Measurements from ENCODE around the gene FAM162B.
A peak's percentile ranks its signal among the peaks of the same experiment; 100 is the strongest.

Gene FAM162B

DNA sequence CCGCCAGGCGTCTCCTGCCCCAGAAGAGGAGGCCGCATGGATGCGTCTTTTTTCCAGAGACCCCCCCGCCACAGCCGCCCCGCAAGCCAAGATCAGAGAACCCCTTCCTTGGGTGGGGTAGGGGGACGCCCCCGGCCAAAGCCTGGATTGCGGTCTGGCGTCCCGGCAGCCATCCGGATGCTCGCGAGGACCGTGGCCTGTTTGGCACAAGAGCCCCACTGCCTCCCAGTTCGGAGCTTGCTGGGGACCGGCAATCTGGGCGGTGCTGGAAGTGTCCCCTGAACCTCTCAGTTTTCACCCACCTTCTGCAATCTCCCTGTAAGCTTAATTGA, 924 bp downstream of the FAM162B start:
- DNase-seq: peak; percentile 10
- H3K4ac ChIP-seq (ENCODE audit: low read depth in 1 of 2, low read length in 2 of 2): no peak overlapping the region
- 9% methylated on average over 18 of the region's 19 CpGs for WGBS
- H3K23ac ChIP-seq (ENCODE audit: low read length in 2 of 2): no peak overlapping the region
- no peak overlapping the region for H2AK5ac ChIP-seq (ENCODE audit: low read length, severe bottlenecking)
- no peaks in the 10 kb centered on the region for H3K9me3 ChIP-seq (ENCODE audit: control insufficient read depth, low read length)
- H2BK15ac ChIP-seq (ENCODE audit: low read depth, poor library complexity, severe bottlenecking): no peak overlapping the region
- H3K36me3 ChIP-seq (ENCODE audit: control insufficient read depth in 1 of 2, insufficient read depth in 2 of 2, low read depth in 1 of 2, low read length in 2 of 2): no peaks in the 10 kb centered on the region
- peak overlapping the region; percentile 92 for H3K4me2 ChIP-seq (ENCODE audit: low read length, poor library complexity, severe bottlenecking)
- no peak overlapping the region for H2BK12ac ChIP-seq (ENCODE audit: low read length in 2 of 2)
- H4K8ac ChIP-seq (ENCODE audit: low read length): peak overlapping the region; percentile 71
- peaks cover 12% of the 10 kb centered on the region for H3K4me1 ChIP-seq (ENCODE audit: control insufficient read depth, insufficient read depth, low read depth, low read length)
- H3K27ac ChIP-seq (ENCODE audit: low read length, poor library complexity, severe bottlenecking): no peak overlapping the region
- no peak overlapping the region for H3K18ac ChIP-seq (ENCODE audit: low read depth in 1 of 2, low read length in 2 of 2)
- peak overlapping the region; percentile 81 for H2AFZ ChIP-seq (ENCODE audit: low read depth, low read length)
- no peak overlapping the region for H2BK120ac ChIP-seq (ENCODE audit: low read depth, low read length)
- H2BK5ac ChIP-seq (ENCODE audit: low read depth, low read length, poor library complexity, severe bottlenecking): no peak overlapping the region
- H4K91ac ChIP-seq (ENCODE audit: low read length): no peak overlapping the region
- H3K79me1 ChIP-seq (replicated peaks; ENCODE audit: low read length, poor library complexity, severe bottlenecking): no peaks in the 10 kb centered on the region
- peaks cover 13 to 17% of the 10 kb centered on the region in 2 experiments for H3K27me3 ChIP-seq (ENCODE audit: control insufficient read depth in 1 of 2, insufficient read depth in 1 of 2, low read length in 2 of 2)
- peak overlapping the region in 1 of 2 experiments; percentile 35 for H3K14ac ChIP-seq (ENCODE audit: low read length in 2 of 2)
- H3K9ac ChIP-seq (ENCODE audit: low read length): peak overlapping the region; percentile 58
- peak overlapping the region; percentile 62 to 80 for H3K4me3 ChIP-seq (ENCODE audit: insufficient read depth in 1 of 2, low read depth in 1 of 2, low read length in 2 of 2)

DNA sequence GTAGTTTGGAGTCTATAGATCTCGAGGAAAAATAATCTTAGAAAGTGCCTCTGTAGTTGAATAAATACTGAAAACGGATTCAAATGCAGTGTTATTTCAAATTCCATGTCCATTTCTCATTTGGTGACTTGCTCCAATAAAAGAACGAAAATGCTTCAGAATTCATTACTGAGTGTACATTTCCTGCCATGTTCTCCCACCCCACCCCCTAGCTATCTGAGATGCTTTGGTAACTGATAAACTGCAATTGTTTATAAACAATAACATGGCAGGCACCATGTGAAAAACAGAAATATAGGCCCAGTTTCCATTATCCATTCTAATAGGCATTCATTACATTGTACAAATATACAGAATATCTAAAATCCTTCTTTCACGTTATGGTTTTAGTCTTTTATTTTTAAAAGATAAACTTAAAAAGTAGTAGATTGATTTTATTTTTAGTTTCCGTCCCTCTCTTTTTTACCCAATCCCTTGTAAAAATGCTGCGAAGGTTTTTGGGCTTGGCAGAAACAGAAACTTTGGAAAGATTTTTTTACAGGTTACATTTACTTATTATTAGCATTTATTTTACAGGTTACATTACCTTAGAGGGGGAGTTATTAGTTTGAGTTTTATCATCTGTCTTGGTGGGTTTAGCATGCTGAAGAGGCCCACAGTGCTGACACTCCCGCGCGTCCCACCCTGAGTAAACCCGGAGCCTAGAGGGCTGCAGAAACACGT, 1.5 kb downstream of the FAM162B start:
- no peaks in the 10 kb centered on the region for H3K36me3 ChIP-seq (ENCODE audit: control insufficient read depth in 1 of 2, insufficient read depth in 2 of 2, low read depth in 1 of 2, low read length in 2 of 2)
- no peak overlapping the region for H2BK15ac ChIP-seq (ENCODE audit: low read depth, poor library complexity, severe bottlenecking)
- peak overlapping the region; percentile 92 for H3K4me2 ChIP-seq (ENCODE audit: low read length, poor library complexity, severe bottlenecking)
- no peak overlapping the region for H4K91ac ChIP-seq (ENCODE audit: low read length)
- no peaks in the 10 kb centered on the region for H3K79me1 ChIP-seq (replicated peaks; ENCODE audit: low read length, poor library complexity, severe bottlenecking)
- H3K4ac ChIP-seq (ENCODE audit: low read depth in 1 of 2, low read length in 2 of 2): no peak overlapping the region
- no peak overlapping the region for H2BK5ac ChIP-seq (ENCODE audit: low read depth, low read length, poor library complexity, severe bottlenecking)
- H4K8ac ChIP-seq (ENCODE audit: low read length): peak overlapping the region; percentile 71
- H3K4me3 ChIP-seq (ENCODE audit: insufficient read depth in 1 of 2, low read depth in 1 of 2, low read length in 2 of 2): peak overlapping the region in 1 of 2 experiments; percentile 80
- H3K9ac ChIP-seq (ENCODE audit: low read length): no peak overlapping the region
- no peak overlapping the region for H2BK120ac ChIP-seq (ENCODE audit: low read depth, low read length)
- H2AFZ ChIP-seq (ENCODE audit: low read depth, low read length): peak overlapping the region; percentile 81
- H3K18ac ChIP-seq (ENCODE audit: low read depth in 1 of 2, low read length in 2 of 2): no peak overlapping the region
- WGBS: 46% methylated on average over 7 of the region's 11 CpGs
- no peaks in the 10 kb centered on the region for H3K9me3 ChIP-seq (ENCODE audit: control insufficient read depth, low read length)
- H2BK12ac ChIP-seq (ENCODE audit: low read length in 2 of 2): no peak overlapping the region
- H2AK5ac ChIP-seq (ENCODE audit: low read length, severe bottlenecking): no peak overlapping the region
- H3K27ac ChIP-seq (ENCODE audit: low read length, poor library complexity, severe bottlenecking): no peak overlapping the region
- peaks cover 13 to 17% of the 10 kb centered on the region in 2 experiments for H3K27me3 ChIP-seq (ENCODE audit: control insufficient read depth in 1 of 2, insufficient read depth in 1 of 2, low read length in 2 of 2)
- H3K14ac ChIP-seq (ENCODE audit: low read length in 2 of 2): no peak overlapping the region
- DNase-seq: no peak
- H3K23ac ChIP-seq (ENCODE audit: low read length in 2 of 2): no peak overlapping the region
- peaks cover 12% of the 10 kb centered on the region for H3K4me1 ChIP-seq (ENCODE audit: control insufficient read depth, insufficient read depth, low read depth, low read length)

- DNase-seq: no peak
- no peaks in the 10 kb centered on the region for H3K36me3 ChIP-seq (ENCODE audit: control insufficient read depth in 1 of 2, insufficient read depth in 2 of 2, low read depth in 1 of 2, low read length in 2 of 2)
- H3K9me3 ChIP-seq (ENCODE audit: control insufficient read depth, low read length): no peaks in the 10 kb centered on the region
- H3K14ac ChIP-seq (ENCODE audit: low read length in 2 of 2): no peak overlapping the region
- H3K79me1 ChIP-seq (replicated peaks; ENCODE audit: low read length, poor library complexity, severe bottlenecking): no peaks in the 10 kb centered on the region
- H3K4me1 ChIP-seq (ENCODE audit: control insufficient read depth, insufficient read depth, low read depth, low read length): peaks cover 12% of the 10 kb centered on the region
- no peak overlapping the region for H3K27ac ChIP-seq (ENCODE audit: low read length, poor library complexity, severe bottlenecking)
- H2BK12ac ChIP-seq (ENCODE audit: low read length in 2 of 2): no peak overlapping the region
- H2BK5ac ChIP-seq (ENCODE audit: low read depth, low read length, poor library complexity, severe bottlenecking): no peak overlapping the region
- H3K4ac ChIP-seq (ENCODE audit: low read depth in 1 of 2, low read length in 2 of 2): no peak overlapping the region
- H3K27me3 ChIP-seq (ENCODE audit: control insufficient read depth in 1 of 2, insufficient read depth in 1 of 2, low read length in 2 of 2): peaks cover 13 to 17% of the 10 kb centered on the region in 2 experiments
- H3K18ac ChIP-seq (ENCODE audit: low read depth in 1 of 2, low read length in 2 of 2): no peak overlapping the region
- no peak overlapping the region for H3K4me2 ChIP-seq (ENCODE audit: low read length, poor library complexity, severe bottlenecking)
- no peak overlapping the region for H3K23ac ChIP-seq (ENCODE audit: low read length in 2 of 2)
- no peak overlapping the region for H2AFZ ChIP-seq (ENCODE audit: low read depth, low read length)
- no peak overlapping the region for H2AK5ac ChIP-seq (ENCODE audit: low read length, severe bottlenecking)
- H3K4me3 ChIP-seq (ENCODE audit: insufficient read depth in 1 of 2, low read depth in 1 of 2, low read length in 2 of 2): no peak overlapping the region
- no peak overlapping the region for H3K9ac ChIP-seq (ENCODE audit: low read length)
- no peak overlapping the region for H2BK120ac ChIP-seq (ENCODE audit: low read depth, low read length)
- no peak overlapping the region for H4K8ac ChIP-seq (ENCODE audit: low read length)
- H2BK15ac ChIP-seq (ENCODE audit: low read depth, poor library complexity, severe bottlenecking): no peak overlapping the region
- H4K91ac ChIP-seq (ENCODE audit: low read length): no peak overlapping the region
Observed at GRCh38 chr6:116763048-116763447, 2.5 kb downstream of the FAM162B start.

- no peak overlapping the region for H4K91ac ChIP-seq (ENCODE audit: low read length)
- no peak overlapping the region for H2BK120ac ChIP-seq (ENCODE audit: low read depth, low read length)
- H4K8ac ChIP-seq (ENCODE audit: low read length): no peak overlapping the region
- no peak overlapping the region for H3K4me3 ChIP-seq (ENCODE audit: insufficient read depth in 1 of 2, low read depth in 1 of 2, low read length in 2 of 2)
- H3K14ac ChIP-seq (ENCODE audit: low read length in 2 of 2): no peak overlapping the region
- H3K79me1 ChIP-seq (replicated peaks; ENCODE audit: low read length, poor library complexity, severe bottlenecking): no peaks in the 10 kb centered on the region
- H2BK12ac ChIP-seq (ENCODE audit: low read length in 2 of 2): no peak overlapping the region
- H3K9me3 ChIP-seq (ENCODE audit: control insufficient read depth, low read length): no peaks in the 10 kb centered on the region
- no peaks in the 10 kb centered on the region for H3K36me3 ChIP-seq (ENCODE audit: control insufficient read depth in 1 of 2, insufficient read depth in 2 of 2, low read depth in 1 of 2, low read length in 2 of 2)
- no peak overlapping the region for H2BK5ac ChIP-seq (ENCODE audit: low read depth, low read length, poor library complexity, severe bottlenecking)
- peaks cover 13 to 17% of the 10 kb centered on the region in 2 experiments for H3K27me3 ChIP-seq (ENCODE audit: control insufficient read depth in 1 of 2, insufficient read depth in 1 of 2, low read length in 2 of 2)
- H3K27ac ChIP-seq (ENCODE audit: low read length, poor library complexity, severe bottlenecking): no peak overlapping the region
- H2AFZ ChIP-seq (ENCODE audit: low read depth, low read length): no peak overlapping the region
- WGBS: no CpG with 5 or more reads among the region's 1 CpG
- H2AK5ac ChIP-seq (ENCODE audit: low read length, severe bottlenecking): no peak overlapping the region
- DNase-seq: no peak
- no peak overlapping the region for H3K9ac ChIP-seq (ENCODE audit: low read length)
- H3K4ac ChIP-seq (ENCODE audit: low read depth in 1 of 2, low read length in 2 of 2): no peak overlapping the region
- no peak overlapping the region for H3K23ac ChIP-seq (ENCODE audit: low read length in 2 of 2)
- H2BK15ac ChIP-seq (ENCODE audit: low read depth, poor library complexity, severe bottlenecking): no peak overlapping the region
- H3K18ac ChIP-seq (ENCODE audit: low read depth in 1 of 2, low read length in 2 of 2): no peak overlapping the region
- peaks cover 12% of the 10 kb centered on the region for H3K4me1 ChIP-seq (ENCODE audit: control insufficient read depth, insufficient read depth, low read depth, low read length)
- H3K4me2 ChIP-seq (ENCODE audit: low read length, poor library complexity, severe bottlenecking): no peak overlapping the region
Observed at GRCh38 chr6:116762235-116762634, 3.3 kb downstream of the FAM162B start.

All from mesenchymal stem cell (in vitro differentiated cells and primary cell).